Hematopoietic multipotent progenitor cell treated with erythropoietin and hydrocortisone succinate and interleukin-3 and kit ligand, for 6 days (in vitro differentiated cells): Measurements from ENCODE around the gene TET2.
"Not testable (repeated sequence)": the region's sequence is repeated elsewhere in the genome, so short reads cannot be mapped to it uniquely, and the experiment has no call there.

Source experiments
- DNase-seq: peaks from one replicate; pipeline ENCODE4 v3.0.0-alpha.2; 2015

Gene TET2

GRCh38 chr4:105240037-105240436 lies 93.4 kb downstream of the TET2 start:
- DNase-seq, result no peak

DNA sequence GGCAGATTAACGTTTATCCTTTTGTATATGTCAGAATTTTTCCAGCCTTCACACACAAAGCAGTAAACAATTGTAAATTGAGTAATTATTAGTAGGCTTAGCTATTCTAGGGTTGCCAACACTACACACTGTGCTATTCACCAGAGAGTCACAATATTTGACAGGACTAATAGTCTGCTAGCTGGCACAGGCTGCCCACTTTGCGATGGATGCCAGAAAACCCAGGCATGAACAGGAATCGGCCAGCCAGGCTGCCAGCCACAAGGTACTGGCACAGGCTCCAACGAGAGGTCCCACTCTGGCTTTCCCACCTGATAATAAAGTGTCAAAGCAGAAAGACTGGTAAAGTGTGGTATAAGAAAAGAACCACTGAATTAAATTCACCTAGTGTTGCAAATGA lies 94.8 kb downstream of the TET2 start:
- DNase-seq, result no peak

GRCh38 chr4:105243446-105243845 lies 96.8 kb downstream of the TET2 start:
- DNase-seq, result no peak

DNA sequence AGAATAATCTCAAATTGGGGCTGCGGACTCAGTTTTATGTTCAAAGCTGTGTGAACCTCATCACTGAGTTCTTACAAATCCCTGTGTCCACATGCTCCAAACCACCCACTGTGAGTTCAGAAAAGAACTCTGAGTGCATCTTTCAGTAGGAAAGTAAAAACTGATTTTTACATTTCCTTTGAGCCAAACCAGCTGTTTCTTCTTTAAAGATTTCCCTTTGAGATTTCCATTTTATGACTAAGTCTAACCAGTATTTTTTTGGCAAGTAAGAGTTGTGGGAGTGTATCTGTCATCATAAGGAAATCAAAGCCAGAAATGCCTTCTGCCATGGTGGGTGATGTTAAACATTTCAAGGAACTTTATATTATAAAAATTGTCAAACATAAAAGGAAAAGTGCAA lies 100.0 kb downstream of the TET2 start:
- no peak for DNase-seq

GRCh38 chr4:105248613-105249012 lies 101.9 kb downstream of the TET2 start:
- no peak for DNase-seq

GRCh38 chr4:105257817-105258495 lies 111.3 kb downstream of the TET2 start:
- no peak for DNase-seq

DNA sequence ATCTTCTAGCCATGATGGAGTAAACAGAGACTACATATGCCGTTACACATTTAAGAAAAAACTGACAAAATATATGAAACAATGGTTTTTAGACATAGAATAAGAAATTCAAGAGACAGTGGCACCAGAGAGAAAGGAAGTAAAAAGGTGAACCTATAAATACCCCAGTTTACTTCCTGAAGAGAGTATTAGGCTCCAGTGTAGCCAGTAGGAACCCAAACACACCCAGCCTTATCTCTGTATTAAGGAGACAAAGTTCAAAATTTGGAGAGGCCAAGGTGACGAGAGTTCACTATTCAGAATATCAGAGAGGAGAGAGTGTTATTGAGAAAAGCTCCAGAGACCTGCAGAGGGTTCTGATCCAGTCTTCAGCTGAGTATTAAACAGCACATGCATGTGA lies 119.0 kb downstream of the TET2 start:
- no peak for DNase-seq

- DNase-seq, result no peak
Measured at GRCh38 chr4:105267280-105267679, 120.6 kb downstream of the TET2 start.

- no peak for DNase-seq
Measured at GRCh38 chr4:105272002-105272401, 125.3 kb downstream of the TET2 start.

DNA sequence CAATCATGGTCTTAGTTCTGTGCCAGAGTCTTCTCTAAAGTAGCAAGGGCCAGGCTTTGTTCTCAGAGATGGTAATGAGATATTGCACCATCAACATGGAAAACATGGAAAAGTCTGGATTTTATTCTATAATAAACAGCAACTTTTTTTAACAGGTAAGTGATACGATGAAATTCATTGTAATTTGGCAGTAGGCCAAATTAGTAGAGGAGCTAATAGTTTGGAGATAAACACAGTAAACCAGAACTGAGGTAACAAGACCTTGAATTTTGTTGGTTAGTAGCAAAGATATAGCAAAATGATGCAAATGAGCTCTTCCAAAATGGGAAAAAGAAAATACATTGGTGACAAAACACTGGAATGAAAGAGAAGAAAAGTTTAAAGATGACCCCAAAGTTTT lies 126.6 kb downstream of the TET2 start:
- no peak for DNase-seq

DNA sequence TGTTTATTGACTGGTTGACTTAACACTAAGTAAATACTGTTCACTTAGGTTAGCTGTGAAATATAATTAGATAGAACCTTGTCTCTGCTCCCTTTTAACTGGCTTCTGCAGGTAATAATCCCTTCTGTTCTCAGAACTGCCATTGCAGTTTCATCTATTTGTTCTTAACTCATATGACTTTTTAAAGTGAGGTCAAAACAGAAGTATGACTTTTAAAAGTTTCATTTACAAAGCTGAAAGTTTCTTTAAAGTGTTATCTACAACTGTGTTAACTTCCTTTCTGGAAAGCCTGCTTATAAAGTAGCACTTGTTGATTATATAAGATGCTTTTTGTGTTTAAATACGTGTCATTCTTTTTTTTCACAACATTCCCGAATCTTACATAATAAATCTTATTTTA lies 127.4 kb downstream of the TET2 start:
- DNase-seq, result no peak

DNA sequence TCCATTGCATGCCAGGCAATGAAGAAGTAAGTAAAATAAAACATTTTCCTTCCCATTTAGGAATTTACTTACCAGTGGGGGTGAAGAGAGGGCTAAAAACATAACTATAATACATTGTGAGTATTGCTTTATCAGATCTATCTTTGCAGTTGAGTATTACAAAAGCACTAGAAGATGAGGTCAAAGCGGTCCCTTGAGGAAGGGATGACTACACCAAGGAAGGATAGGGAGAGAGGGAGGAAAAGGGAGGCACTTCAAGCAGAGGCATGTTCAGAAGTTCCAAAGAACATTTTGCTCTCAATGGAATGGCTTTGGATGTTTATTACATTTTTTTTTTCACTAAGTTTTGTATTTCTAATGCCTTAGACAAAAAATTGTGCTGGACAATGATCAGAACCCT lies 127.8 kb downstream of the TET2 start:
- DNase-seq, result no peak

DNA sequence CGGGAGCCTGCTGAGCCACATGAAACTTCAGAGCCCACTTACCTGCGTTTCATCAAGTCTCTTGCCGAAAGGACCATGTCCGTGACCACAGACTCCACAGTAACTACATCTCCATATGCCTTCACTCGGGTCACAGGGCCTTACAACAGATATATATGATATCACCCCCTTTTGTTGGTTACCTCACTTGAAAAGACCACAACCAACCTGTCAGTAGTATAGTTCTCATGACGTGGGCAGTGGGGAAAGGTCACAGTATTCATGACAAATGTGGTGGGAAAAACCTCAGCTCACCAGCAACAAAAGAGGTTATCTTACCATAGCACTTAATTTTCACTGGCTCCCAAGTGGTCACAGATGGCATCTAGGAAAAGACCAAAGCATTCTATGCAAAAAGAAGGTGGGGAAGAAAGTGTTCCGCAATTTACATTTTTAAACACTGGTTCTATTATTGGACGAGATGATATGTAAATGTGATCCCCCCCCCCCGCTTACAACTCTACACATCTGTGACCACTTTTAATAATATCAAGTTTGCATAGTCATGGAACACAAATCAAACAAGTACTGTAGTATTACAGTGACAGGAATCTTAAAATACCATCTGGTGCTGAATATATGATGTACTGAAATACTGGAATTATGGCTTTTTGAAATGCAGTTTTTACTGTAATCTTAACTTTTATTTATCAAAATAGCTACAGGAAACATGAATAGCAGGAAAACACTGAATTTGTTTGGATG lies 129.9 kb downstream of the TET2 start:
- no peak for DNase-seq

GRCh38 chr4:105277702-105278101 lies 131.0 kb downstream of the TET2 start:
- no peak for DNase-seq

- no peak for DNase-seq
Measured at GRCh38 chr4:105279314-105279713, 132.6 kb downstream of the TET2 start.

DNA sequence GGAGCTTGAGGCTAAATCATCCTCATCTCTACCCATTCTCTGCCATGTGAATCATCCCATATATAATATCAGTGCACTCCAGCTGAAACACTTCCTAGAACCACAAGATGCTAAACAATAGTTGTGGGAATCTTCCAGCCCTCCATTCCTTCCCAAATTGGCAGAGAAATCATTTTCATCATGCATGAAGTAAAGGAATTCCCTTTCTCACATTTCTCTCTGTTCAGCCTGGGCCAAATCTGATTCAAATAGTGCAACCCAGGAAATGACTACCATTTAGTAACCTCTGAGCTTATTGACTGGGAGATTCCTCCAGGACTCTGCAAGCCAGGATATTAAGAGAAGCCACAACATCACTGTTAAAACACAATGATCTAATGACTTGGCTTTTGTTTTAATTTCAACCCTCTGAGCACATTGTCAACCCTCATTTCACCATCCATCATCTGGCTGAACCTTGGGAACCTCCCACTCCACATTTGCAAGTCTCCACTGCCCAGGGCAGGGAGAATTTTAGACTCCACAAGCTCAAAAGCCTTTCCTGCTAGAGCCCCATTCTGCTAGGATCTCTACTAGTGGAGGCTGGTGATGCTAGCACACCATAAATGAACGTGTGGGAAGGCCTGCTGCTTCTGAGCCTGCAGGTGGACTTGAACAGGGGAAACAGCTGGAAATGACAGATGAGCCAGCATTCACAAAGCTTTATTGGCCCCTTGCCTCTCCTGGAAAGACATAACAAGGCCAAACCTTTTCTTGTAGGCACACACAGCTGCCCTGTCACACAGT lies 133.9 kb downstream of the TET2 start:
- no peak for DNase-seq

DNA sequence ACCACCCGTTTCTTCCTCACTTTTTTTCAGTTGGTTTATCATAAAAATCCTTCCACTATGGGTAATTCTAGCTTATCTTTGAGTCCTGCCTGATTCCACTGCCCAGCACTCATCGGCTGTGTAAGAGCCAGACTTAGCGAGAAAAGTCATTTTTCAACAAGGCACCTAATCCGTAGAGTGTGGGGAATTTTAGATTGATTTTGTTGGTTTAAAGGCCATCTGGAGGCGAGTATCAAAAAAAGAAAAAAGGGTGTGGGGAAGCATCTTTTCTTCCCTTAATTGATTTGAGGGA lies 134.4 kb downstream of the TET2 start:
- no peak for DNase-seq

- DNase-seq, result no peak
Measured at GRCh38 chr4:105282489-105282888, 135.8 kb downstream of the TET2 start.

- no peak for DNase-seq
Measured at GRCh38 chr4:105283501-105283900, 136.8 kb downstream of the TET2 start.

DNA sequence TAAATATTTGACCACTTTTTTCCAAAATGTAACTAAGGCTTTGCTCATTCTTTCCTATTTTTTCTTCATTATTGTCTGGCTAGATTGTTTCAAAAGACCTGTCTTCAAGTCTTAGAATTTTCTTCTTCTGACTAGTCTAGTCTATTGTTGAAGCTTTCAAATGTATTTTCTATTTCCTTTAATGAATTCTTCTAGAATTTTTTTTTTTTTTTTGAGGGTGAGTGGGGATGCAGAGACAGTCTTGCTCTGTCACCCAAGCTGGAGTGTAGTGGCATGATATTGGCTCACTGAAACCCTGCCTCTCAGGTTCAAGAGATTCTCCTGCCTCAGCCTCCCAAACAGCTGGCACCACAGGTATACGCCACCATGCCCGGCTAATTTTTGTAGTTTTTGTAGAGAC lies 141.4 kb downstream of the TET2 start:
- no peak for DNase-seq

DNA sequence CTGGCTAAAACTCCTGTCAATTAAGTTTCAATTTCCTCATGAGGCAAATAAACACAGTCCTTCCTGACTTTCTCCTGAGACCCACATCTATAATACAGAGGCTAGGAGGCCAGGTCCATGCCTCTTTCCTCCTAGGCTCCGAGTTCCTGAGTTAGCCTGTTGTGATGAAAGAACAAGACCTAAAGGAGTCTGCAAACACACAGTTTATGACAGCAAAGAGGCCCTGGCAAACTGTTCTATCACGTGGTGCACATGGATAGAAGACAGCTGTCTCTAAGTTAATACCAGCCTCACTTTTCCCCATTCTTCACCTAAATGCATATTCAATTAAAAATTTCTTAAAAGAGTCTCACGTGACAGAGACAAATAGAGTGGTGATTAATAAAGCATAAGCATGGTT lies 145.2 kb downstream of the TET2 start:
- DNase-seq, result no peak

DNA sequence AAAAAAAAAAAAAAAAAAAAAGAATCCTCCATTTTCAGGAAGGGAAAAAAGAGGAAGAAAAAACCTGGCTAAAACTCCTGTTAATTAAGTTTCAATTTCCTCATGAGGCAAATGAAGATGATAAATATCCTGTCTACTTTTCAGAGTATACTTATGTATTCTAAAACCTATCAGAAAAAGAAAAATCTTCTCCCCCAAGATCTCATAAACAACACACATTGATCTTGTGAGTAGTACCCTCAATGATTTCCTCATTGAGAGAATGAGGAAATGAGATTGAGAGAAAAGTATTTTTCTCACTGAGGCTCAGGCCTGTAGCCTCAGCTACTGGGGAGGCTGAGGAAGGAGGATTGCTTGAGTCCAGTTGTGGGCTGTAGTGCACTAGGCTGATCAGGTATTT lies 146.7 kb downstream of the TET2 start:
- DNase-seq, result no peak

GRCh38 chr4:105296672-105297071 lies 150.0 kb downstream of the TET2 start:
- DNase-seq, result no peak

DNA sequence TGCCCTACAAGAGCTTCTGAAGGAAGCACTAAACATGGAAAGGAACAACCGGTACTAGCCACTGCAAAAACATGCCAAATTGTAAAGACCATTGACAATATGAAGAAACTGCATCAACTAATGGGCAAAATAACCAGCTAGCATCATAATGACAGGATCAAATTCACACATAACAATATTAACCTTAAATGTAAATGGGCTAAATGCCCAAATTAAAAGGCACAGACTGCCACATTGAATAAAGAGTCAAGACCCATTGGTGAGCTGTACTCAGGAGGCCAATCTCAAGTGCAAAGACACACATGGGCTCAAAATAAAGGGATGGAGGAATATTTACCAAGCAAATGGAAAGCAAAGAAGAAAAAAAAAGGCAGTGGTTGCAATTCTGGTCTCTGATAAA lies 152.4 kb downstream of the TET2 start:
- not testable (repeated sequence) for DNase-seq
